ENCODE data around the gene NBEAL1.

- TF ChIP-seq, protein P1, sequence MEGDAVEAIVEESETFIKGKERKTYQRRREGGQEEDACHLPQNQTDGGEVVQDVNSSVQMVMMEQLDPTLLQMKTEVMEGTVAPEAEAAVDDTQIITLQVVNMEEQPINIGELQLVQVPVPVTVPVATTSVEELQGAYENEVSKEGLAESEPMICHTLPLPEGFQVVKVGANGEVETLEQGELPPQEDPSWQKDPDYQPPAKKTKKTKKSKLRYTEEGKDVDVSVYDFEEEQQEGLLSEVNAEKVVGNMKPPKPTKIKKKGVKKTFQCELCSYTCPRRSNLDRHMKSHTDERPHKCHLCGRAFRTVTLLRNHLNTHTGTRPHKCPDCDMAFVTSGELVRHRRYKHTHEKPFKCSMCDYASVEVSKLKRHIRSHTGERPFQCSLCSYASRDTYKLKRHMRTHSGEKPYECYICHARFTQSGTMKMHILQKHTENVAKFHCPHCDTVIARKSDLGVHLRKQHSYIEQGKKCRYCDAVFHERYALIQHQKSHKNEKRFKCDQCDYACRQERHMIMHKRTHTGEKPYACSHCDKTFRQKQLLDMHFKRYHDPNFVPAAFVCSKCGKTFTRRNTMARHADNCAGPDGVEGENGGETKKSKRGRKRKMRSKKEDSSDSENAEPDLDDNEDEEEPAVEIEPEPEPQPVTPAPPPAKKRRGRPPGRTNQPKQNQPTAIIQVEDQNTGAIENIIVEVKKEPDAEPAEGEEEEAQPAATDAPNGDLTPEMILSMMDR (IDR thresholded peaks at IDR 0.05 in 8 of 11, conservative IDR thresholded peaks at IDR 0.05 in 3 of 11) = no peak
- TF ChIP-seq POLR2A (IDR thresholded peaks at IDR 0.05) = no peak
- no peak for TF ChIP-seq POLR2AphosphoS5 (IDR thresholded peaks at IDR 0.05)
These were observed 186.8 kb downstream of the NBEAL1 start for GRCh38 chr2:203201426-203201825.

Measured in spleen (tissue), 7 donors.